Measurements from ENCODE around the gene PSMA6. TPM values are rescaled to one million over a fixed set of nuclear protein-coding genes. Genes with fewer than 3 reads are reported as not detected.
"Not testable (repeated sequence)": the region's sequence is repeated elsewhere in the genome, so short reads cannot be mapped to it uniquely, and the experiment has no call there.

The PSMA6 gene
- total RNA-seq, 4 donors from 2014 or later, result 24.5 to 141 (median 81.2) TPM

DNA sequence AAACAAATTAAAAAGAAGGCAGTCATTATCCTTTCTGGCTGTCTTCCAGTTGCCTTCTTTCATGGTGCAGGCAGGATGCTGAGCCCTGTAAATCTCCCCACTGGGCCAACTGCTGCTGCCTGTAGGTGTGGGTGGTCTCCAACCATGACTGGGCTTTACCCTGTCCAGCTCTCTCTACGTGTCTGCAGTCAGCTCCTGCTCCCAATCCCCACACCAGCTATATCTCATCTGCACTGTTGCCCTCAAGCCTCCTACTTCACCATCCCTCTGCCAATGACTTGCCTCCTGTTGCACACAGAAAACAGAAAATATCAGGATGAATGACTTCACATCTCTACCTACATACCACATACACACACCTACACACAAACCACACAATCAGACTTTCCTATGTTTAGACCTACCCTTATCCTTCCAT, 39.7 kb upstream of the PSMA6 start:
- no peaks in the 10 kb centered on the region for H3K4me1 ChIP-seq
- intact Hi-C loops (cut with DNase I; ENCODE audit: low total_unique reads) (no loop called here), in situ Hi-C loops (cut with MboI; ENCODE audit: low pct_ligation_motif_present in 1 of 4, low pct_unique_long_range_greater_than_20kb in 1 of 4, low sequenced_read_pairs in 3 of 4) (no loop called here)
- no peak overlapping the region for H3K4me3 ChIP-seq
- no peak overlapping the region for H3K27ac ChIP-seq
- peaks cover 0 to 8% (median 0%) of the 10 kb centered on the region in 4 donors for H3K36me3 ChIP-seq
- TF ChIP-seq EP300 (IDR thresholded peaks at IDR 0.05; ENCODE audit: low read depth) (no peak), POLR2AphosphoS5 (IDR thresholded peaks at IDR 0.05) (no peak), POLR2A (IDR thresholded peaks at IDR 0.05) (no peak)
- TF ChIP-seq, protein P1, sequence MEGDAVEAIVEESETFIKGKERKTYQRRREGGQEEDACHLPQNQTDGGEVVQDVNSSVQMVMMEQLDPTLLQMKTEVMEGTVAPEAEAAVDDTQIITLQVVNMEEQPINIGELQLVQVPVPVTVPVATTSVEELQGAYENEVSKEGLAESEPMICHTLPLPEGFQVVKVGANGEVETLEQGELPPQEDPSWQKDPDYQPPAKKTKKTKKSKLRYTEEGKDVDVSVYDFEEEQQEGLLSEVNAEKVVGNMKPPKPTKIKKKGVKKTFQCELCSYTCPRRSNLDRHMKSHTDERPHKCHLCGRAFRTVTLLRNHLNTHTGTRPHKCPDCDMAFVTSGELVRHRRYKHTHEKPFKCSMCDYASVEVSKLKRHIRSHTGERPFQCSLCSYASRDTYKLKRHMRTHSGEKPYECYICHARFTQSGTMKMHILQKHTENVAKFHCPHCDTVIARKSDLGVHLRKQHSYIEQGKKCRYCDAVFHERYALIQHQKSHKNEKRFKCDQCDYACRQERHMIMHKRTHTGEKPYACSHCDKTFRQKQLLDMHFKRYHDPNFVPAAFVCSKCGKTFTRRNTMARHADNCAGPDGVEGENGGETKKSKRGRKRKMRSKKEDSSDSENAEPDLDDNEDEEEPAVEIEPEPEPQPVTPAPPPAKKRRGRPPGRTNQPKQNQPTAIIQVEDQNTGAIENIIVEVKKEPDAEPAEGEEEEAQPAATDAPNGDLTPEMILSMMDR (IDR thresholded peaks at IDR 0.05), result no peak
- no peaks in the 10 kb centered on the region for H3K27me3 ChIP-seq
- WGBS, 2 donors (ENCODE audit: low coverage in 1 of 2), result 60% methylated on average over 1 of the region's 1 CpG; no CpG with 5 or more reads in 1 of the 2 donors
- DNase-seq, result no peak
- no peaks in the 10 kb centered on the region for H3K9me3 ChIP-seq

DNA sequence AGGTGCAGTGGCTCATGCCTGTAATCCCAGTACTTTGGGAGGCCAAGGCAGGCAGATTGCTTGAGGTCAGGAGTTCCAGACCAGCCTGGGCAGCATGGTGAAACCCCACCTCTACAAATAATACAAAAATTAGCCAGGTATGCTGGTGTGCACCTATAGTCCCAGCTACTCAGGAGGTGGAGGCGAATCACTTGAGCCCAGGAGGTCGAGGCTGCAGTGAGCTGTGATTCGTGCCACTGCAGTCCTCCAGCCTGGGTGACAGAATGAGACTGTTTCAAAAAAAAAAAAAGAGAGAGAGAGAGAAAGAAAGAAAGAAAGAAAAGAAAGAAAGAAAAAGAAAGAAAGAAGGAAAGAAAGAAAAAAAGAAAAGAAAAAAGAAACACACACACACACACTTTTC, 39.1 kb upstream of the PSMA6 start:
- H3K4me3 ChIP-seq; H3K4me1 ChIP-seq; H3K9me3 ChIP-seq; in situ Hi-C loops (cut with MboI; ENCODE audit: low pct_ligation_motif_present in 1 of 4, low pct_unique_long_range_greater_than_20kb in 1 of 4, low sequenced_read_pairs in 3 of 4); H3K27me3 ChIP-seq; DNase-seq; H3K36me3 ChIP-seq; intact Hi-C loops (cut with DNase I; ENCODE audit: low total_unique reads); H3K27ac ChIP-seq: not testable (repeated sequence)
- 80% methylated on average over 3 of the region's 3 CpGs; no CpG with 5 or more reads in 1 of the 2 donors for WGBS, 2 donors (ENCODE audit: low coverage in 1 of 2)

DNA sequence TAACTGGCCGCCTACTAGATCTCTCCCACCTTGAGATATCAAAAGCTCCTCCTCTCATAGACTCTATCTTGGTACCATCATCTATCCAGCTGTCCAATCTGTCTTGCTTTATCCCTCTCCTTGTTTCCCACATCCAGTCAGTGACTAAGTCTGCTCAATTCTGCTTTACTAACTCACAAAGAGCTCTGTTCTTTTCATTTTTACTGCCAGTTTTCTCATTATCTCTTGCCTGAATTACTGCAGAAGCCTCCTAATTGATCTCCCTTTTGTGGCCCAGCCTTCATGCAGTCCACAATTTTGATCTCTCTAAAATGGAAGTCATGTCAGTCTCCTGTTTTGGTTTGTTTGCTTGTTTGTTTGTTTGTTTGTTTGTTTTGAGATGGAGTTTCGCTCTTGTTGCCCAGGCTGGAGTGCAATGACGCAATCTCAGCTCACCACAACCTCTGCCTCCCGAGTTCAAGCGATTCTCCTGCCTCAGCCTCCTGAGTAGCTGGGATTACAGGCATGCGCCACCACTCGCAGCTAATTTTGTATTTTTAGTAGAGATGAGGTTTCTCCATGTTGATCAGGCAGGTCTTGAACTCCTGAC, 38.1 kb upstream of the PSMA6 start:
- H3K9me3 ChIP-seq; DNase-seq; H3K36me3 ChIP-seq; H3K27me3 ChIP-seq; H3K4me1 ChIP-seq; in situ Hi-C loops (cut with MboI; ENCODE audit: low pct_ligation_motif_present in 1 of 4, low pct_unique_long_range_greater_than_20kb in 1 of 4, low sequenced_read_pairs in 3 of 4); H3K4me3 ChIP-seq; intact Hi-C loops (cut with DNase I; ENCODE audit: low total_unique reads); H3K27ac ChIP-seq: not testable (repeated sequence)
- WGBS, 2 donors (ENCODE audit: low coverage in 1 of 2), result 93 to 100% methylated on average over 1 to 7 of the region's 7 CpGs

DNA sequence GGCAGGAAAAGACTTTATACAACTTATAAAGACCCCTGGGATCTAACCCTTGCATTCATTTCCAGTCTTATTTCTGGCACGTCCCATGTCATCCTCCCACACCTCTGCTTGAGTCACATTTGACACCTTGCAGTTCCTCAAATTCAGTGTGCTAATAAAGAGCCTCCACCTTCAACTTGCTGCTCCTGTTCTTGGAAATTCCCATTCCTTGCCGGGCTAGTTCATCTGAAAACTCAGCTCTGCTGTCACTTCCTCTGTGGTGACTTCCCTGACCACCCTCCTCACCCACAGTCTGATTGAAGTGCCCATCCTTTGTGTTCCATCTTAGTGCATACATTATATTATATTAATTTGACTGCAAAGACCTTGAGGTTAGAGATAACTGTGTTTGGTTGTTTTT, 37.4 kb upstream of the PSMA6 start:
- H3K4me1 ChIP-seq, result no peaks in the 10 kb centered on the region
- in situ Hi-C loops (cut with MboI; ENCODE audit: low pct_ligation_motif_present in 1 of 4, low pct_unique_long_range_greater_than_20kb in 1 of 4, low sequenced_read_pairs in 3 of 4), result no loop called here
- H3K36me3 ChIP-seq, result peaks cover 0 to 8% (median 0%) of the 10 kb centered on the region in 4 donors
- no peak overlapping the region for H3K27ac ChIP-seq
- no peak overlapping the region for H3K4me3 ChIP-seq
- WGBS, 2 donors (ENCODE audit: low coverage in 1 of 2), result 50 to 70% methylated on average over 1 to 2 of the region's 2 CpGs
- DNase-seq, result no peak
- TF ChIP-seq POLR2A (IDR thresholded peaks at IDR 0.05) (no peak), EP300 (IDR thresholded peaks at IDR 0.05; ENCODE audit: low read depth) (no peak)
- no peaks in the 10 kb centered on the region for H3K27me3 ChIP-seq
- no peaks in the 10 kb centered on the region for H3K9me3 ChIP-seq
- intact Hi-C loops (cut with DNase I; ENCODE audit: low total_unique reads), result no loop called here

DNA sequence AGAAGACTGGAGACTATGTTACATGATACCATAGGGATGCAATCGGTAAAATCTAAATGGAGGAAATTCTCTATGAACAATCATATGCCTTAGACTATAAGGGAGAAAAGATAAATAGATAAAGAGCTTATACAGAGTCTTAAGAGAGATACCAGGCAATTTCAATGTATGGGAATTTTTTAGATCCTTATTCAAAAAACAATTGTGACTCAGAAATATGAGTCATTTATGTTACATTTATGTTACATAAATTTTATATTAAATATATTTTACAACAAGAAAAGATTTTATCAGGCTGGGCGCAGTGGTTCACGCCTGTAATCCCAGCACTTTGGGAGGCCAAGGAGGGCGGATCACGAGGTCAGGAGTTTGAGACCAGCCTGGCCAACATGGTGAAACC, 36.5 kb upstream of the PSMA6 start:
- WGBS, 2 donors (ENCODE audit: low coverage in 1 of 2), result 97 to 100% methylated on average over 1 to 5 of the region's 5 CpGs
- Histone ChIP-seq H3K36me3 (peaks cover 0 to 8% (median 0%) of the 10 kb centered on the region in 4 donors), H3K9me3 (no peaks in the 10 kb centered on the region), H3K4me1 (no peaks in the 10 kb centered on the region), H3K4me3 (no peak overlapping the region), H3K27me3 (no peaks in the 10 kb centered on the region), H3K27ac (no peak overlapping the region)
- in situ Hi-C loops (cut with MboI; ENCODE audit: low pct_ligation_motif_present in 1 of 4, low pct_unique_long_range_greater_than_20kb in 1 of 4, low sequenced_read_pairs in 3 of 4), result no loop called here
- DNase-seq, result no peak
- intact Hi-C loops (cut with DNase I; ENCODE audit: low total_unique reads), result no loop called here
- TF ChIP-seq POLR2A (IDR thresholded peaks at IDR 0.05), result no peak
- no peak for TF ChIP-seq POLR2AphosphoS5 (IDR thresholded peaks at IDR 0.05)
- TF ChIP-seq EP300 (IDR thresholded peaks at IDR 0.05; ENCODE audit: low read depth), result no peak
- TF ChIP-seq, protein P1 (IDR thresholded peaks at IDR 0.05), result no peak

DNA sequence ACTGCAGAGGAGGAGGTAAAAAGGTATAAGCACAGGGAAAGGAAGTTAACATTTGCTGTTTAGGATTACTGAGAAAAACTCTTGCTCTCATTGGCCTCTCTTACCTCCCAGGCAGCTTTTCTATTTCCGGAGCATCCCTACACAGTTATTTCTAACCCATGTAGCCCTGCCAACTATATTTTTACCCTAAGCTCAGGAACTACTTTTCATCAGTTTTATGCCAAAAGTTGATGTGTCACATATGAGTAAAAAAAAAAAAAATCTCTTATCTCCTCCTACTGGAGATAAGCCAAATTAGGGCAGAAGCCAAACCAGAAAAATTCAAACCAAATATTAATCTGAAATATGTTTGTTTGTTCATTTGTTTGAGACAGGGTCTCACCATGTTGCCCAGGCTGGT, 34.4 kb upstream of the PSMA6 start:
- no peak overlapping the region for H3K27ac ChIP-seq
- no peaks in the 10 kb centered on the region for H3K9me3 ChIP-seq
- in situ Hi-C loops (cut with MboI; ENCODE audit: low pct_ligation_motif_present in 1 of 4, low pct_unique_long_range_greater_than_20kb in 1 of 4, low sequenced_read_pairs in 3 of 4) (no loop called here), intact Hi-C loops (cut with DNase I; ENCODE audit: low total_unique reads) (no loop called here)
- no peak overlapping the region for H3K4me3 ChIP-seq
- TF ChIP-seq POLR2A (IDR thresholded peaks at IDR 0.05) (no peak), POLR2AphosphoS5 (IDR thresholded peaks at IDR 0.05) (no peak), EP300 (IDR thresholded peaks at IDR 0.05; ENCODE audit: low read depth) (no peak)
- TF ChIP-seq, protein P1 (IDR thresholded peaks at IDR 0.05), result no peak
- 78 to 91% methylated on average over 1 of the region's 1 CpG for WGBS, 2 donors (ENCODE audit: low coverage in 1 of 2)
- no peak for DNase-seq
- H3K36me3 ChIP-seq, result no peaks in the 10 kb centered on the region
- no peaks in the 10 kb centered on the region for H3K4me1 ChIP-seq
- no peaks in the 10 kb centered on the region for H3K27me3 ChIP-seq
